Measurements from ENCODE around the gene PAX8. TPM values are rescaled to one million over a fixed set of nuclear protein-coding genes. Genes with fewer than 3 reads are reported as not detected.
"Not testable (repeated sequence)": the region's sequence is repeated elsewhere in the genome, so short reads cannot be mapped to it uniquely, and the experiment has no call there.

PAX8 gene
- total and polyA plus RNA-seq, 3 experiments from 2014 or later, result 0.97 to 2.3 (median 2.3) TPM

DNA sequence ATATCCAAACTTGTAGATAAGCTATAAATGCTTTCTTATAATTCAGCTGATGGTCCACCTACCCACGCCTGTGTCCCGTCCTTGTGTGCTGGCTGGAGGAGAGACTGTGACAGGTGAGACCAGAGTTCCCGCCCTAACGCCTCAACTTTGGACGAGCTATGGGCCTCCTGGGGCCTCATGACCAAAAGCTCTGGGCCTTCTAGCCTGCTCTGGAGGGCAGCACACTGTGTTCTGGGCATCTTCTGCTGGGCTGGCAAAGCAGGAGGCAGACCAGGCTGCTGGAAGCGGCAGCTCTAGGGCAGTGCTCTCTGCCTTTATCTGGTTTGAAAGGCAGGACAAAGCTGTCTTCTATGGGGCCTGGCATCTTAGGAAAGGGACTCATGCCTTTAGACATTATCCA is 26.0 kb upstream of the PAX8 start:
- H3K36me3 ChIP-seq (ENCODE audit: insufficient read depth, low read length), result no peaks in the 10 kb centered on the region
- H3K27ac ChIP-seq (ENCODE audit: low read depth, low read length), result no peak overlapping the region
- no peak for DNase-seq
- H3K4me3 ChIP-seq (ENCODE audit: low read length), result no peak overlapping the region
- no peak overlapping the region for H3K27ac Mint-ChIP-seq
- H3K4me3 Mint-ChIP-seq, result no peak overlapping the region
- H3K9me3 Mint-ChIP-seq, result no peaks in the 10 kb centered on the region
- peaks cover 16 to 34% of the 10 kb centered on the region in 2 donors for H3K27me3 Mint-ChIP-seq
- no peaks in the 10 kb centered on the region for H3K4me1 Mint-ChIP-seq
- POLR2A ChIA-PET, result no interaction called here
- no peaks in the 10 kb centered on the region for H3K9me3 ChIP-seq (ENCODE audit: low read length)
- H3K4me1 ChIP-seq (ENCODE audit: insufficient read depth, low read length), result no peaks in the 10 kb centered on the region
- CTCF ChIA-PET, result no interaction called here
- H3K27me3 ChIP-seq (ENCODE audit: insufficient read depth, low read length, poor library complexity, severe bottlenecking), result no peaks in the 10 kb centered on the region
- peaks cover 0 to 3% (median 0%) of the 10 kb centered on the region in 3 donors for H3K36me3 Mint-ChIP-seq

GRCh38 chr2:113302216-113302980 is 23.7 kb upstream of the PAX8 start:
- H3K4me1 ChIP-seq (ENCODE audit: insufficient read depth, low read length); H3K27ac Mint-ChIP-seq; H3K9me3 Mint-ChIP-seq; H3K27ac ChIP-seq (ENCODE audit: low read depth, low read length); POLR2A ChIA-PET; H3K36me3 ChIP-seq (ENCODE audit: insufficient read depth, low read length); H3K9me3 ChIP-seq (ENCODE audit: low read length); H3K36me3 Mint-ChIP-seq; DNase-seq; H3K27me3 ChIP-seq (ENCODE audit: insufficient read depth, low read length, poor library complexity, severe bottlenecking); H3K4me3 Mint-ChIP-seq; H3K4me1 Mint-ChIP-seq; H3K4me3 ChIP-seq (ENCODE audit: low read length); CTCF ChIA-PET: not testable (repeated sequence)
- peaks cover 6 to 19% of the 10 kb centered on the region in 2 donors for H3K27me3 Mint-ChIP-seq

- H3K27ac ChIP-seq (ENCODE audit: low read depth, low read length), result no peak overlapping the region
- Mint-ChIP-seq H3K4me3 (no peak overlapping the region), H3K27ac (no peak overlapping the region), H3K27me3 (peaks cover 2 to 6% of the 10 kb centered on the region in 2 donors), H3K36me3 (no peaks in the 10 kb centered on the region), H3K4me1 (no peaks in the 10 kb centered on the region), H3K9me3 (peaks cover 0 to 2% (median 0%) of the 10 kb centered on the region in 5 donors)
- H3K4me1 ChIP-seq (ENCODE audit: insufficient read depth, low read length), result no peaks in the 10 kb centered on the region
- ChIA-PET POLR2A (no interaction called here), CTCF (no interaction called here)
- H3K4me3 ChIP-seq (ENCODE audit: low read length), result no peak overlapping the region
- H3K36me3 ChIP-seq (ENCODE audit: insufficient read depth, low read length), result no peaks in the 10 kb centered on the region
- H3K27me3 ChIP-seq (ENCODE audit: insufficient read depth, low read length, poor library complexity, severe bottlenecking), result no peaks in the 10 kb centered on the region
- no peak for DNase-seq
- no peaks in the 10 kb centered on the region for H3K9me3 ChIP-seq (ENCODE audit: low read length)
These were observed 21.6 kb upstream of the PAX8 start for GRCh38 chr2:113300281-113300680.

DNA sequence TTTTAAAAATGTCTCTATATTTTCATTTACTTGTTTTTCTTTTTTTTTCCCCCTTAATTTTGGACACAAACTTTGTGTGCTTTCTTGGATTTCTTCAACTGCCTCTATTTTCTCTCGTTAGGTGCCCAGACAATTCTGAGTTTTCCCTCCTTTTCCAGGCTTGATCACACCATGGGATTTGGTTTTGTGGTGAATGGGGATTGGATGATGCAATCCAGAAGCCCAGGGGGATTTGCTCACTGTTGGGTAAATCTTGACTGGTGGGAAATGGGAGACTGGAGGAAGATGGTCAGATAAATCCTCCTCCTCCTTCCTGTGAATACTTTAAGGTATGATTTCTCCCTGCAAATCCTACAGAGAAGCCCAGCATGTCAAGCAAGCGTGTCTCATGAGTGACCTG is 19.5 kb upstream of the PAX8 start:
- Histone ChIP-seq H3K4me1 (ENCODE audit: insufficient read depth, low read length) (no peaks in the 10 kb centered on the region), H3K9me3 (ENCODE audit: low read length) (no peaks in the 10 kb centered on the region), H3K36me3 (ENCODE audit: insufficient read depth, low read length) (no peaks in the 10 kb centered on the region), H3K27ac (ENCODE audit: low read depth, low read length) (no peak overlapping the region), H3K27me3 (ENCODE audit: insufficient read depth, low read length, poor library complexity, severe bottlenecking) (no peaks in the 10 kb centered on the region), H3K4me3 (ENCODE audit: low read length) (no peak overlapping the region)
- DNase-seq, result no peak
- Mint-ChIP-seq H3K4me3 (no peak overlapping the region), H3K9me3 (peaks cover 0 to 2% (median 0%) of the 10 kb centered on the region in 5 donors), H3K36me3 (no peaks in the 10 kb centered on the region), H3K27ac (peak overlapping the region in 1 of 8 donors; percentile 25), H3K27me3 (peaks cover 1 to 6% of the 10 kb centered on the region in 2 donors), H3K4me1 (no peaks in the 10 kb centered on the region)
- POLR2A ChIA-PET, result no interaction called here
- CTCF ChIA-PET, result no interaction called here

GRCh38 chr2:113297590-113297989 is 18.9 kb upstream of the PAX8 start:
- H3K4me1 Mint-ChIP-seq; H3K27me3 ChIP-seq (ENCODE audit: insufficient read depth, low read length, poor library complexity, severe bottlenecking); H3K4me1 ChIP-seq (ENCODE audit: insufficient read depth, low read length); H3K4me3 ChIP-seq (ENCODE audit: low read length); CTCF ChIA-PET; H3K27ac ChIP-seq (ENCODE audit: low read depth, low read length); H3K9me3 Mint-ChIP-seq; H3K9me3 ChIP-seq (ENCODE audit: low read length); POLR2A ChIA-PET; H3K36me3 ChIP-seq (ENCODE audit: insufficient read depth, low read length); H3K36me3 Mint-ChIP-seq; H3K27ac Mint-ChIP-seq; H3K4me3 Mint-ChIP-seq: not testable (repeated sequence)
- DNase-seq, result peak in 2 of 5 donors; percentile 13 to 50
- H3K27me3 Mint-ChIP-seq, result peaks cover 2 to 12% of the 10 kb centered on the region in 2 donors

- H3K27ac Mint-ChIP-seq, result no peak overlapping the region
- Histone ChIP-seq H3K4me3 (ENCODE audit: low read length) (no peak overlapping the region), H3K27ac (ENCODE audit: low read depth, low read length) (no peak overlapping the region), H3K4me1 (ENCODE audit: insufficient read depth, low read length) (no peaks in the 10 kb centered on the region), H3K9me3 (ENCODE audit: low read length) (no peaks in the 10 kb centered on the region), H3K36me3 (ENCODE audit: insufficient read depth, low read length) (no peaks in the 10 kb centered on the region), H3K27me3 (ENCODE audit: insufficient read depth, low read length, poor library complexity, severe bottlenecking) (no peaks in the 10 kb centered on the region)
- no peaks in the 10 kb centered on the region for H3K36me3 Mint-ChIP-seq
- CTCF ChIA-PET, result interaction anchor here (1.0 kb wide), 1 partner anchor 153 kb away, joined by 3 read pairs; no protein-coding TSS in a partner anchor
- no peaks in the 10 kb centered on the region for H3K4me1 Mint-ChIP-seq
- H3K9me3 Mint-ChIP-seq, result peaks cover 0 to 2% (median 0%) of the 10 kb centered on the region in 5 donors
- POLR2A ChIA-PET, result no interaction called here
- H3K4me3 Mint-ChIP-seq, result no peak overlapping the region
- no peak for DNase-seq
- H3K27me3 Mint-ChIP-seq, result peaks cover 13 to 28% of the 10 kb centered on the region in 2 donors
These were observed 12.5 kb upstream of the PAX8 start for GRCh38 chr2:113291191-113291590.

GRCh38 chr2:113288674-113289149 is 10.0 kb upstream of the PAX8 start:
- H3K4me3 ChIP-seq (ENCODE audit: low read length); POLR2A ChIA-PET; DNase-seq; H3K36me3 ChIP-seq (ENCODE audit: insufficient read depth, low read length); H3K27me3 ChIP-seq (ENCODE audit: insufficient read depth, low read length, poor library complexity, severe bottlenecking); H3K4me1 ChIP-seq (ENCODE audit: insufficient read depth, low read length); H3K27ac ChIP-seq (ENCODE audit: low read depth, low read length); CTCF ChIA-PET; H3K4me3 Mint-ChIP-seq; H3K9me3 ChIP-seq (ENCODE audit: low read length); H3K36me3 Mint-ChIP-seq; H3K9me3 Mint-ChIP-seq; H3K4me1 Mint-ChIP-seq; H3K27ac Mint-ChIP-seq: not testable (repeated sequence)
- H3K27me3 Mint-ChIP-seq, result peaks cover 12 to 24% of the 10 kb centered on the region in 2 donors

DNA sequence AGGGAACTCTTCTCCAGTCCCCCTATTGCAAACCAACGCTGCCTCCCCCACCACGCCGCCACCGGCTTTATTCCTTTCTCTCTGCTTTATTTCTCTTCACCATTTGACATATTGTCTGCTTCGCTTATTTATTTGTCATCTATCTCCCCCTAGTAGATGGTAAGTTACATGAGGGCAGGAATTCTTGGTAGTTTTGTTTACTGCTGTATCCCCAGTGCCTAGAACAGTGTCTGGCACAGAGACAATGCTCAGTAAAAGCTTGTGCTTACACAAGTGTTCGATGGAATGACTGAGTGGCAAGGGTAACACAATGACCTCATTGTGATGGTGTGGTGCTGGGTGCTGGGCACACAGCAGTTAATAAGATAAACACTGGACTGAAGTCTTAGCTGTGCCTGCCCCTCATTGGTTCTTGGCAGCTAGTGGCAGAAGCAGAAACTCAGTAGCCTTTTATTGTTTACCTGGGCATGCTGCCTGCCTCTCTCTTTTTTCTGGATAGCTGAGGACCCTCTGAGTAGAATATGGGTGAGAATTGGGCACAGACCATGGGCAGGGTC is 9.5 kb upstream of the PAX8 start:
- H3K36me3 Mint-ChIP-seq; H3K9me3 Mint-ChIP-seq; H3K4me3 Mint-ChIP-seq; DNase-seq; H3K27ac ChIP-seq (ENCODE audit: low read depth, low read length); POLR2A ChIA-PET; H3K4me1 ChIP-seq (ENCODE audit: insufficient read depth, low read length); H3K4me3 ChIP-seq (ENCODE audit: low read length); H3K36me3 ChIP-seq (ENCODE audit: insufficient read depth, low read length); CTCF ChIA-PET; H3K4me1 Mint-ChIP-seq; H3K9me3 ChIP-seq (ENCODE audit: low read length); H3K27me3 ChIP-seq (ENCODE audit: insufficient read depth, low read length, poor library complexity, severe bottlenecking); H3K27ac Mint-ChIP-seq: not testable (repeated sequence)
- H3K27me3 Mint-ChIP-seq, result peaks cover 12 to 21% of the 10 kb centered on the region in 2 donors
